ENCODE data around the gene BPIFA2. TPM values are rescaled to one million over a fixed set of nuclear protein-coding genes. Genes with fewer than 3 reads are reported as not detected.

The BPIFA2 gene
- total RNA-seq, 4 donors from 2014 or later = 2.2 TPM; not detected in 3

- H3K4me3 ChIP-seq = no peak overlapping the region
- TF ChIP-seq CTCF (IDR thresholded peaks at IDR 0.05) (no peak), EP300 (IDR thresholded peaks at IDR 0.05) (no peak), POLR2A (IDR thresholded peaks at IDR 0.05) (no peak)
- H3K36me3 ChIP-seq = no peaks in the 10 kb centered on the region
- H3K9me3 ChIP-seq = peaks cover 0 to 14% (median 3%) of the 10 kb centered on the region in 4 donors
- H3K27ac ChIP-seq = no peak overlapping the region
- no peak for DNase-seq (ENCODE audit: low spot score in 2 of 2)
- H3K4me1 ChIP-seq = no peaks in the 10 kb centered on the region
- no peaks in the 10 kb centered on the region for H3K27me3 ChIP-seq
- WGBS, 2 donors = 80 to 82% methylated on average over 5 of the region's 5 CpGs
Measured at GRCh38 chr20:33147299-33147698, 20.7 kb upstream of the BPIFA2 start.

GRCh38 chr20:33148040-33148439, 19.9 kb upstream of the BPIFA2 start:
- H3K36me3 ChIP-seq = no peaks in the 10 kb centered on the region
- H3K4me1 ChIP-seq = no peaks in the 10 kb centered on the region
- no peak for DNase-seq (ENCODE audit: low spot score in 2 of 2)
- whole genome bisulfite sequencing, 2 donors = 75 to 100% methylated on average over 3 to 4 of the region's 4 CpGs
- H3K27ac ChIP-seq = no peak overlapping the region
- peaks cover 0 to 7% (median under 1%) of the 10 kb centered on the region in 4 donors for H3K9me3 ChIP-seq
- no peak for TF ChIP-seq POLR2A (IDR thresholded peaks at IDR 0.05)
- TF ChIP-seq EP300 (IDR thresholded peaks at IDR 0.05) = no peak
- TF ChIP-seq CTCF (IDR thresholded peaks at IDR 0.05) = no peak
- H3K4me3 ChIP-seq = no peak overlapping the region
- H3K27me3 ChIP-seq = no peaks in the 10 kb centered on the region

- TF ChIP-seq POLR2A (IDR thresholded peaks at IDR 0.05) (no peak), EP300 (IDR thresholded peaks at IDR 0.05) (no peak), CTCF (IDR thresholded peaks at IDR 0.05) (no peak)
- no peak for DNase-seq (ENCODE audit: low spot score in 2 of 2)
- Histone ChIP-seq H3K9me3 (no peaks in the 10 kb centered on the region), H3K4me3 (no peak overlapping the region), H3K27ac (no peak overlapping the region), H3K27me3 (no peaks in the 10 kb centered on the region), H3K4me1 (no peaks in the 10 kb centered on the region), H3K36me3 (no peaks in the 10 kb centered on the region)
- WGBS, 2 donors = 81 to 82% methylated on average over 6 of the region's 6 CpGs
Measured at GRCh38 chr20:33154252-33154651, 13.7 kb upstream of the BPIFA2 start.

GRCh38 chr20:33158637-33159385, 9.1 kb upstream of the BPIFA2 start:
- Histone ChIP-seq H3K9me3 (no peaks in the 10 kb centered on the region), H3K27ac (no peak overlapping the region), H3K36me3 (no peaks in the 10 kb centered on the region), H3K4me1 (no peaks in the 10 kb centered on the region), H3K4me3 (no peak overlapping the region), H3K27me3 (no peaks in the 10 kb centered on the region)
- WGBS, 2 donors = 79 to 85% methylated on average over 9 of the region's 9 CpGs
- TF ChIP-seq POLR2A (IDR thresholded peaks at IDR 0.05) = no peak
- TF ChIP-seq CTCF (IDR thresholded peaks at IDR 0.05) = no peak
- TF ChIP-seq EP300 (IDR thresholded peaks at IDR 0.05) = no peak
- DNase-seq (ENCODE audit: low spot score in 2 of 2) = no peak

- DNase-seq (ENCODE audit: low spot score in 2 of 2) = no peak
- 85 to 86% methylated on average over 3 of the region's 3 CpGs for WGBS, 2 donors
- H3K4me3 ChIP-seq = no peak overlapping the region
- no peaks in the 10 kb centered on the region for H3K9me3 ChIP-seq
- no peaks in the 10 kb centered on the region for H3K27me3 ChIP-seq
- no peak for TF ChIP-seq POLR2A (IDR thresholded peaks at IDR 0.05)
- TF ChIP-seq EP300 (IDR thresholded peaks at IDR 0.05) = no peak
- no peak for TF ChIP-seq CTCF (IDR thresholded peaks at IDR 0.05)
- H3K36me3 ChIP-seq = no peaks in the 10 kb centered on the region
- no peaks in the 10 kb centered on the region for H3K4me1 ChIP-seq
- H3K27ac ChIP-seq = no peak overlapping the region
Measured at GRCh38 chr20:33159713-33160112, 8.2 kb upstream of the BPIFA2 start.
